CD14-positive monocyte (primary cell): Measurements from ENCODE around the gene PYGM. TPM values are rescaled to one million over a fixed set of nuclear protein-coding genes. Genes with fewer than 3 reads are reported as not detected.
A peak's percentile ranks its signal among the peaks of the same experiment; 100 is the strongest.

ENCODE experiments used
- DNase-seq, 3 donors: peaks; one replicate each; pipeline ENCODE4 v3.0.0-alpha.2; 2011 to 2022
- H2AFZ ChIP-seq: 2 replicates; pipeline ENCODE4 v1.6.0; 2012; ENCODE audit warnings: mild to moderate bottlenecking, low read depth, low read length, inconsistent platforms; ENCODE audit not compliant: insufficient read depth, poor library complexity, severe bottlenecking
- H3K27ac ChIP-seq, 2 donors: 1 replicate in 1 of 2; 2 replicates in 1 of 2; pipeline ENCODE4 v1.5.1; 2012 to 2013; ENCODE audit warnings: low read length in 2 of 2, control low read depth in 1 of 2, inconsistent platforms in 1 of 2, low read depth in 1 of 2, mild to moderate bottlenecking in 1 of 2
- H3K27me3 ChIP-seq, 2 donors: one replicate each; pipeline versions ENCODE4 v1.6.0 to v1.6.1; 2011 to 2013; ENCODE audit warnings: low read length in 2 of 2; ENCODE audit not compliant: control insufficient read depth in 2 of 2, insufficient read depth in 2 of 2
- H3K36me3 ChIP-seq, 2 donors: replicated peaks in 1 of 2; 1 replicate in 1 of 2; 2 replicates in 1 of 2; pipeline versions ENCODE4 v1.5.1 to v1.6.1; 2012 to 2013; ENCODE audit warnings: low read length in 2 of 2, control low read depth in 1 of 2, inconsistent platforms in 1 of 2, mild to moderate bottlenecking in 1 of 2; ENCODE audit not compliant: insufficient read depth in 2 of 2, control insufficient read depth in 1 of 2
- H3K4me1 ChIP-seq, 2 donors: 1 replicate in 1 of 2; 2 replicates in 1 of 2; pipeline versions ENCODE4 v1.5.1 to v1.6.1; 2012 to 2013; ENCODE audit warnings: low read length in 2 of 2, control low read depth in 1 of 2, inconsistent platforms in 1 of 2, mild to moderate bottlenecking in 1 of 2, moderate library complexity in 1 of 2; ENCODE audit not compliant: insufficient read depth in 2 of 2, control insufficient read depth in 1 of 2
- H3K4me2 ChIP-seq: replicated peaks from 2 replicates; pipeline ENCODE3; 2012; ENCODE audit warnings: low read length, moderate library complexity, mild to moderate bottlenecking; ENCODE audit not compliant: poor library complexity, severe bottlenecking; ENCODE audit errors: extremely low read depth
- H3K4me3 ChIP-seq, 3 experiments: fragments of 200-600 bp in 1 of 3; sonication (generic) in 1 of 3; replicated peaks in 1 of 3; 1 replicate in 2 of 3; 2 replicates in 1 of 3; pipeline ENCODE4 v1.5.1; 2011 to 2013; ENCODE audit warnings: low read length in 3 of 3, mild to moderate bottlenecking in 3 of 3, control low read depth in 2 of 3, low read depth in 2 of 3, inconsistent platforms in 1 of 3, moderate library complexity in 1 of 3
- H3K79me2 ChIP-seq: 2 replicates; pipeline ENCODE4 v1.6.0; 2012; ENCODE audit warnings: mild to moderate bottlenecking, control low read depth, inconsistent platforms, low read length, moderate library complexity; ENCODE audit not compliant: insufficient read depth
- H3K9ac ChIP-seq: 2 replicates; pipeline ENCODE4 v1.6.0; 2017; ENCODE audit warnings: low read length, mild to moderate bottlenecking; ENCODE audit not compliant: insufficient read depth, poor library complexity, severe bottlenecking
- H3K9me3 ChIP-seq, 2 donors: replicated peaks in 1 of 2; 1 replicate in 1 of 2; 2 replicates in 1 of 2; pipeline versions ENCODE4 v1.5.1 to v1.6.1; 2012 to 2013; ENCODE audit warnings: low read length in 2 of 2, control low read depth in 1 of 2; ENCODE audit not compliant: control insufficient read depth in 1 of 2, insufficient read depth in 1 of 2
- H4K20me1 ChIP-seq: 2 replicates; pipeline ENCODE4 v1.6.0; 2012; ENCODE audit warnings: mild to moderate bottlenecking, low read length, control low read depth, moderate library complexity; ENCODE audit not compliant: insufficient read depth
- H3K27ac Mint-ChIP-seq, 7 donors: one replicate each; pipeline ENCODE4 v1.8.0; 2020; ENCODE audit warnings: mild to moderate bottlenecking in 7 of 7, mixed read lengths in 7 of 7, moderate library complexity in 6 of 7, inconsistent platforms in 2 of 7
- H3K27me3 Mint-ChIP-seq, 3 donors: one replicate each; pipeline ENCODE4 v1.8.0; 2021 to 2022; ENCODE audit warnings: low read depth in 3 of 3, mild to moderate bottlenecking in 3 of 3, mixed read lengths in 3 of 3, moderate library complexity in 3 of 3, inconsistent platforms in 1 of 3
- H3K36me3 Mint-ChIP-seq, 2 donors: one replicate each; pipeline ENCODE4 v1.8.0; 2020; ENCODE audit warnings: mixed read lengths in 2 of 2, inconsistent platforms in 1 of 2, mild to moderate bottlenecking in 1 of 2
- H3K4me1 Mint-ChIP-seq: one replicate; pipeline ENCODE4 v1.8.0; 2020; ENCODE audit warnings: mild to moderate bottlenecking, mixed read lengths
- H3K4me3 Mint-ChIP-seq, 2 donors: one replicate each; pipeline ENCODE4 v1.8.0; 2020; ENCODE audit warnings: mild to moderate bottlenecking in 2 of 2, mixed read lengths in 2 of 2, moderate library complexity in 1 of 2
- H3K9me3 Mint-ChIP-seq, 7 donors: one replicate each; pipeline ENCODE4 v1.8.0; 2020 to 2022; ENCODE audit warnings: mixed read lengths in 7 of 7, mild to moderate bottlenecking in 6 of 7, moderate library complexity in 6 of 7, inconsistent platforms in 2 of 7
- CTCF ChIP-seq: fragments of 200-600 bp; IDR thresholded peaks from one replicate; pipeline ENCODE4 v1.8.0; 2022; ENCODE audit warnings: antibody characterized with exemption, mild to moderate bottlenecking
- WGBS: methylation state at CpG from one replicate; pipeline ENCODE4 v1.1.5; 2013; ENCODE audit warnings: missing lambda C conversion rate; ENCODE audit not compliant: insufficient coverage; 5-methylcytosine and 5-hydroxymethylcytosine counted together
- intact Hi-C, 2 donors: fragments of 100-400 bp; cut with micrococcal nuclease; formaldehyde crosslinking; loops; one replicate each; pipeline versions ENCODE4 v1.15.0 to v1.15.1; 2023
- polyA plus RNA-seq, 3 donors: library from polyadenylated mRNA; depleted of rRNA in 1 of 3; unstranded in 2 of 3; stranded (reverse) in 1 of 3; fragments of 300-500 nt in 2 of 3; fragments of >200 nt in 1 of 3; fragmentation: Illumina TruSeq in 2 of 3; gene quantifications; 1 replicate in 2 of 3; 2 replicates in 1 of 3; pipeline ENCODE4 v1.2.3, GENCODE V29; 2012 to 2021

Gene PYGM
- polyA plus RNA-seq, 3 donors: 0.05 to 1.8 TPM; not detected in 1

DNA sequence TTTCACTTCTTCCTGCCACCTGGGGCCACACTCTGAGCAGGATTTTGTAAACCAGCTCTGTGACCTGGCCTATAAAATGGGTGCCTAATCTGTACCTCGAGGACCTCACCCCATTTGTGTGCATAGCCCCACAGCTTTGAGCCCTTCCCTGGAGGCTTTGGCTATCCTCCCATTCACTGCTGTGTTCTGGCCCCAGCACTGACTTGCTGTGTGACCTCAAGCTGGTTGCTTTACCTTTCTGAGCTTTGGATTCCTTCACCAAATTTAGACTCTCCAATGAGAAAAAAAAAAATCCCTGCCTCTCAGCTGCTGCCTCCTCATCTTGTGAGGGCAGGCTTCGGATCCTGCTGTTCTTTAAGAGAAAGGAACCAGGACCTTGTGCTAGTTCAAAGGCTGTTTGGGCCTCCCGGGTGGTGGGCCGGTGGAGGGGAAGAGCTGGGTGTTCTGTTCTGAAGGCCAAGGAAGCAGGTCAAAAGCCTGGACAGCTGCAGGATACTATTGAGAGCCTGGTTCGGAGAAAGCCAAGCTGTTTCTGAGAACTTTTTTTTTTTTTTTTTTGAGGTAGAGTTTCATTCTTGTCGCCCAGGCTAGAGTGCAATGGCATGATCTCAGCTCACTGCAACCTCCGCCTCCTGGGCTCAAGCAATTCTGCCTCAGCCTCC, 1.1 kb upstream of the PYGM start:
- Histone ChIP-seq H4K20me1 (peaks cover 55% of the 10 kb centered on the region), H3K9ac (no peak overlapping the region), H2AFZ (no peak overlapping the region), H3K27ac (peak overlapping the region in 1 of 2 donors; percentile 26), H3K4me3 (no peak overlapping the region), H3K36me3 (peaks cover 37 to 41% of the 10 kb centered on the region in 2 donors), H3K9me3 (no peaks in the 10 kb centered on the region), H3K79me2 (peaks cover 8% of the 10 kb centered on the region), H3K4me1 (peaks cover 0 to 15% of the 10 kb centered on the region in 2 donors), H3K4me2 (no peak overlapping the region), H3K27me3 (no peaks in the 10 kb centered on the region)
- no peaks in the 10 kb centered on the region for H3K9me3 Mint-ChIP-seq
- no peak for TF ChIP-seq CTCF
- H3K27me3 Mint-ChIP-seq: peaks cover 0 to 6% (median 2%) of the 10 kb centered on the region in 3 donors
- peaks cover 37 to 44% of the 10 kb centered on the region in 2 donors for H3K36me3 Mint-ChIP-seq
- 79% methylated on average over 5 of the region's 7 CpGs for WGBS
- no peak overlapping the region for H3K4me3 Mint-ChIP-seq
- peaks cover 29% of the 10 kb centered on the region for H3K4me1 Mint-ChIP-seq
- no peak for DNase-seq
- peak overlapping the region in 4 of 7 donors; percentile 18 to 55 (median 48) for H3K27ac Mint-ChIP-seq
- intact Hi-C loops: no loop called here

GRCh38 chr11:64759131-64759721, 548 bp downstream of the PYGM start:
- H4K20me1 ChIP-seq: peaks cover 38% of the 10 kb centered on the region
- Mint-ChIP-seq H3K27ac (peak overlapping the region in 1 of 7 donors; percentile 32), H3K4me3 (no peak overlapping the region), H3K27me3 (peaks cover 0 to 5% (median 3%) of the 10 kb centered on the region in 3 donors), H3K9me3 (no peaks in the 10 kb centered on the region), H3K4me1 (peaks cover 21% of the 10 kb centered on the region), H3K36me3 (peaks cover 24 to 28% of the 10 kb centered on the region in 2 donors)
- no peak for TF ChIP-seq CTCF
- intact Hi-C loops: no loop called here
- H3K4me1 ChIP-seq: peaks cover 0 to 8% of the 10 kb centered on the region in 2 donors
- H3K79me2 ChIP-seq: peaks cover 3% of the 10 kb centered on the region
- H2AFZ ChIP-seq: no peak overlapping the region
- peaks cover 21 to 24% of the 10 kb centered on the region in 2 donors for H3K36me3 ChIP-seq
- no peak overlapping the region for H3K27ac ChIP-seq
- no peak overlapping the region for H3K4me2 ChIP-seq
- H3K27me3 ChIP-seq: no peaks in the 10 kb centered on the region
- no peak for DNase-seq
- H3K4me3 ChIP-seq: no peak overlapping the region
- H3K9me3 ChIP-seq: no peaks in the 10 kb centered on the region
- WGBS: 92% methylated on average over 19 of the region's 21 CpGs
- no peak overlapping the region for H3K9ac ChIP-seq
